ENCODE results near the gene SMIM35.

Gene SMIM35

DNA sequence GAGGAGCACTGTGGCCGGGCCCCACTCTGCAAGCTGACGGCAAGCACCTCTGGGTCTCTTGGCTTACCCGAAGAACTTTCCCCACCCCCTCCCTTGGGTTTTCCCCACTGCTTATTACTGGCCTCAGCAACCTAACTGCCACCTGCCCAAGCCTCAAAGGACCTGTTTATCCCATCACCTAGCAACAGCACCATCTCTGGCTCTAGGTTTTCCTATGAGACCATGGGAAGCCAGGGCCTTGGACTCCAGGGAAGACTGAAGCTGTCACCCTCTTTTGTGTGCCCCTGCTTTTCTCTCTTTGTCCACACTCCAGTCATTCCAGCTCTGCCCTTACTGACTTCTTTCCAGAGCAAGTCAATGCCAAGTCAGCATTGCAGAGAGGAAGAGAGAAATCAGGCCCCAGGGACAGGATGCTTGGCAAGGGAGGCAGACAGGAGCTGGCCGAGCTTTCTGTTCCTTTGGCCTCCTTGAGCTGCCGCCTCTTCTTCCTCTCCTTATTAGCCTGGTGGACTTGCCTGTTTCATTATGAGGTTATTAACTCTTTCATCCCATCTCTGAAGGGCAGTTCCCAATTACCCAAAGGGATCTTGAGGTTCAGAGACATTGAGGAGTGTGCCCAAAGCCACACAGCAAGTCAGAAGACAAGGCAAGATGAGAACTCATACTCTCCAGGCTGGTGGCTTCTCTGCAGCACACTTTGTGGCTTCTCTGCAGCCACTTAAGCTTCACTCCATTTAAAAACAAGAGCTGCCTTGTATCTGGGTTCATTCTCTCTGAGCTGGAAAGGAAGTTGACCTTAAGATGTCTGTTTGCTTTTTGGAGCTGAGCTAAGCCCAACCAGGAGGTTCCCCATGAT is at the start of gene SMIM35:
Gene SMIM35 (minus strand): TSS at position 51 of the 856 bp plus-strand sequence. CDS start 206 bp downstream, outside the sequence.
- no peak for DNase-seq (ENCODE audit: low read depth)

- no peak for DNase-seq (ENCODE audit: low read depth)
Measured at GRCh38 chr11:118136341-118136740, 49.6 kb upstream of the SMIM35 start.

DNA sequence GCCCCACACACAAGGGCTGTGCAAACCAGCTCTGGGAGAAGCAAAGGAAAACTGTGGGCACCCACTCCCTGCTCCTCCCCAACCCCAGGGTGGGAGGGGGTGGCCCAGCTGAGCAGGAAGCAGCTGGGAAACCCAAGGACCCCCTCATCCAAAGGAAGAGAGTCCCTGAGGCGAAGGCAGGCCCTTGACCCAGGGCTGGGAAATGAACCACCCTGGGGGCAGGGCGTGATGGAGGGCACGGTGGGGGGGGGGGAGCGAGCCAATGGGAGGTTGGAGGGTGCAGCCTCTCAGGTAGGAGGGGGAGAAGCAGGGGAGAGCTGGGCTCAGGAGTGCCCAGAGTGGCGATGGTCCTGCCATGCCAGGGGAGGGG is 49.0 kb upstream of the SMIM35 start:
- DNase-seq (ENCODE audit: low read depth), result no peak

DNA sequence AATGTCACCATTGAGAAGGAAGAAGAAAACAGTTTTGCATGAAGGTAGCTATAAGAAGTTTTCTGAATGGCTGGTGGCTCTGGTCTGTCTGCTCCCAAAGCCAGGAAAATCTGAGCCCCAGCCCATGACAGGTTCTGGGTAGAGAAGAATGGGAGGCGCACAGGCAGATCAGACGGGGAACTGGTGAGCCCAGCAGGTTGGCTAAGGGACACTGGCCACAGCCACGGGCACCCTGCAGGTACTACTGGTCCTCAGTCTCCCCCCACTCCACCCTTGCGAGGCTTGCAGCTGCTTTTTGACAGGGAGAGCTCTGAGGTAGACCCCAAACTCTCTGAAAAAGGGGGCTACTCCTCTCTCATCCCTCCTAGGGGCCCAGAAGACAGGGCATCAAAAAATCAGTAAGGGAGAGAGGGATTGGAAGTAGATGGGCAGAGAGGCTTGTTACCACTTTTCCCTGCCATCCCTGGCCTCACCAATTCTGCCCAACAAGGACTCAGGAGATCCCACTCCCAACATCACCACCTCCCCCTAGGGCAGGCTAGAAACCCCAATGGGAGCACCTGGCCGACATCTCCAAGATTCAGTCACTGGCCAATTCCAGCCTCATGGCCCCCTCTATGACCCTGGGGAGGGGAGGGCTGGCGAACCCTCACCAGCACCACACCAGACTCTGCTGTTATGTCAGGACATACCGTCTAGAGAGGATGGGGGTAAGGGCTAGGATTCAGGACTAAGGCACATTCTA is 48.5 kb upstream of the SMIM35 start:
- DNase-seq (ENCODE audit: low read depth), result no peak

DNA sequence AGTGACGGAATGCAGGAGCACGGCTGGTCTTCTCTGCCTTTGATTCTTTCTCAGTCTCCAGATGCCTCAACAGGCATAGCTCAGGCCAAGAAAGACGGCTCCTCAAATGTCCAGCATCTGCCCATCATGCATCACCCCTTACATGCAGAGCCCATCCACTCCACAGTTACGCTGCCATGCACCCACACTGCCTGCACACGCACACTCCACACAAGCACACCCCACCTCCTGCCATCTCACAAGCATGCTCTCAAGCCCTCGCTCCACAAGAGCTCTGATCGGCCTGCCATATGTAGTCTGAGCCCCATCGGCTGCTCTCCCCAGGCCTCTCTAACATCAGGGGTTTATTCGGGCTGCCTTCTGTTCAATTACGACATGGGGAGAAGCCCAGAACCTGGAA is 47.1 kb upstream of the SMIM35 start:
- no peak for DNase-seq (ENCODE audit: low read depth)

DNA sequence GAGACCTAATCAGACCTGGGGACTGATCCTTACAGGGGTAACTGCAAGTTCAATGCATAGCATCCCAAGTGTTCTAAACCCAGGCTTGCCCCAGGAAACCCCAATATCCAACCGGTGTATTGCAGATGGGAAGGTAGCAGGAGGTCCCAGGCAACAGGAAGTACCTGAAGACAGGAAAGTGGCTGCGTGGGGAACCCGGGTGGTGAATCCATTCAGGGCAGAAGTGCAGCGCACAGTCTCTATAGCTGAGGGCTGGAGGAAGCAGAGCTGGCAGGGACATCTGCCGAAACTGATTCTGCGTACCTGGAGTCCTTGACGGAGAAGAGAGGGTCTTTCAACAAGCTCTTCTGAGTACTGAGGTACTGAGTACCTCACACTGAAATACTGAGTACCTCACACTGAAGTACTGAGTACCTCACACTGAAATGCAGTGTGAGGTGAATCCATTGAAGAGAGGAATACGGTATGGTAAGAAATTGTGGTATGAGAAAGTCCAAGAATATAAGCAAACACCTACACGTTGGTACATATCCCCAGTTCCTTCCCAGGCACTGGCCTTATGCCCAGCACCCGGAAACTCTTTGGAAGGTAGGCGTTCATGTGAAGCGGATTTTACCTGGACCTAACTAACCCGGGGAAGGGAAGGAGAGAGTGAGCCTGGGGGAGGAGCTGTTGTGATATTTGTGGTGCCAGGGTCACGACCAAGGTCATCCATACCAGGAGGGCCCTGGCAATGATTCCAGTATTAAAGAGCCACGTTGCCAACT is 45.8 kb upstream of the SMIM35 start:
- DNase-seq (ENCODE audit: low read depth), result no peak

- DNase-seq (ENCODE audit: low read depth), result no peak
Measured at GRCh38 chr11:118129471-118130172, 42.9 kb upstream of the SMIM35 start.

DNA sequence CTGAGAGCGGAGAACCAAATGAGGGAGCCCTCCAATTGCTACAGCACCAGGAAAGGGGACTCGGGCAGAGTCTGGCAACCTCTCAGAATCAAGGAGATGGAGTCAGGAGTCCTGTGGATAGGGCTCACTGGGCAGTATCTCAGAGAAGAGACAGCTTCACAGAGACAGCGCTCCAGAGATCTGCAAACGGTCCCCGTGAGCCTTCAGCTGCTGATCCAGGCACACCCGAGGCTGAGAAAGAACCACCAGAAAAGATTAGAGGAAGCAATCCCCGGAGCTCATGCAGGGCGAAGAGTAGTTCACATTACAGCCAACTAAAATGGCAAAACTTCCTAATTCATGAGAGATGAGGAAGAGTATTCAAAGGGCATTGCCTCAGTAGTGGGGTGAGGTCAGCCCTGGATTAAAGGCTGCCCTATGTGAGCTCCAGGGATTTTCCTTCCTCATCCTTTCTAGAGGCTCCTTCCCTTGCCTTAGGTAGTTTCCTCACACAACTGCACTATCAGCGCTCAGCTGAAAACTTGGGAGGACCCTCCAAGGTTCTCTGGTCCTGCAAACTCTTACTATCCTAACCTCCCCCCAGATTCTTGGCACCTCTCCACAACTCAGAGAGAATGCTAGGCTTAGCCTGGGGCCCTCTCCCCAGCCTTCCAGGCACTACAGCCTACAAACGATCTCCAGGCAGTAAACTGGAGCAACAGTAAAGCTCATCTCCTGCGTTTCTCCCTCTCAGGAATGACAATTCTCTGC is 42.1 kb upstream of the SMIM35 start:
- DNase-seq (ENCODE audit: low read depth), result no peak

DNA sequence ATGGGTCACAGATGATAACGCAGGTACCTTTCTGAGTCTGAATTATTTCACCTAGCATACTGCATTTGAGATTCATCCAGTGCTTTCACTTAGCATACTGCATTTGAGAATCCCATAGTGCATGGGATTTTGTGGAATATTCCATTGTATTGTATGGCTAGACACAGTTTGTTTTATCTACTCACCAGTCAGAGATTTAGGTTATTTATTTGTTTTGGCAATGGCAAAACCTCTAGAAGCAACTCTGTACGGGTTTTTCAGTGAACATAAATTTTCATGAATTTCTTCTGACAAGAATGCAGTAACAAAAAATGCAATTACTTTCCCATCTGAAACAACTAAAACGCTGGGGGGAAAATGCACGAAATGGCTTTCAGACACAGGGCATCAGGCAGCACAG is 41.5 kb upstream of the SMIM35 start:
- no peak for DNase-seq (ENCODE audit: low read depth)

DNA sequence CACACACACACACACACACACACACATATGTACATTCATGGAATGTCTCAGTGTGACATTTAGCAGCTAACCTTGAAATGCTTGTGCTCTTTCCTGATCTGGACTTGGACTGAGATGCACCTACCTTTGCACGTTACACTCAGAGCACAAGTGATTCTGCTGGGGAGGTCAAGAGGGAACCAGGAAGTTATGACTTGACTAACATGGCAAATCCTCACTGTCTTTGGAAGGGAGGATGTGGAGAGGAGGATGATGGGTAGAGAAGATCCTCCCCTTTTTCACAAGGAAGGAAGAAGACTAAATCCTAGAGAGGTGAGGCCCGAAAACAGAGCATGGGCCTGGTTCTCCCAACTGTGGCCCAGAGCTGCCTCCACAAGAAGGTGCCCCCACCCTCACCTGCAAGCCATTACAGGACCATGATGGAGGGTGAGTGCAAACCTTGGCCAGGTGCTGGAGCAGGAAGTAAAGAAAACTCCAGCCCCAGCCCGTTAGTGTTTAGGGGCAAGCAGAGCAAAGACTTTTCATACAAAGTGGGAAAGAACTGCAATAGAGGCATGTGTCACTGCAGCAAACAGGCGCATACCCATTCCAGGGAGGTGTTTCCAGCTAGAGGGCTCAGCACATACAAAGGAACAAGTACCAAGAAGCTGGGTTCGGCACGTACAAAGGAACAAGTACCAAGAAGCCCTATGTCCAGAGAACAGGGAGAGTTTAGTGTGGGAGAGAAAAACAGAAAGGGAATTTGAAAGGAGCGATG is 39.5 kb upstream of the SMIM35 start:
- DNase-seq (ENCODE audit: low read depth), result no peak

GRCh38 chr11:118124929-118125535 is 38.3 kb upstream of the SMIM35 start:
- no peak for DNase-seq (ENCODE audit: low read depth)

GRCh38 chr11:118120793-118121192 is 34.0 kb upstream of the SMIM35 start:
- DNase-seq (ENCODE audit: low read depth), result no peak

- no peak for DNase-seq (ENCODE audit: low read depth)
Measured at GRCh38 chr11:118117790-118118601, 31.2 kb upstream of the SMIM35 start.

GRCh38 chr11:118115048-118115447 is 28.3 kb upstream of the SMIM35 start:
- no peak for DNase-seq (ENCODE audit: low read depth)

DNA sequence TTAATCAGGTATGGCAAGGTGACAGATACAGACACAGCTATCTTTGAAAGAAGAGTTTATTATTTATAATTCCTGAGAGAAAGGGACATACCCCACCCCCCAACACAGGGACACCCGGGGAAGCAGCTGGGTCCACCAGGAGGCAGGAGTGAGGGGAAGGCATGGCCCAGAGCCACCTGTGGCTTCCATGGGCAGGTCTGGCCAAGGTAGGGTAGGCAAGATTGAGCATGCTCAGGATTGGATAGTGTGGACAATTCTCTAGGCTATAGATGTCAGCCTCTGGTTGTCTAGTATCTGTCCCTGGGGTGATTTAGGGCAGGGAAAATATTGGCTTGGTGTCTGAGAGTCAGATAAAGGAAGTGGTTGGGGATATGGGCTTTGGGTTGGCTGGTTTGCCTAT is 27.5 kb upstream of the SMIM35 start:
- DNase-seq (ENCODE audit: low read depth), result no peak

- DNase-seq (ENCODE audit: low read depth), result no peak
Measured at GRCh38 chr11:118112711-118113430, 26.1 kb upstream of the SMIM35 start.

DNA sequence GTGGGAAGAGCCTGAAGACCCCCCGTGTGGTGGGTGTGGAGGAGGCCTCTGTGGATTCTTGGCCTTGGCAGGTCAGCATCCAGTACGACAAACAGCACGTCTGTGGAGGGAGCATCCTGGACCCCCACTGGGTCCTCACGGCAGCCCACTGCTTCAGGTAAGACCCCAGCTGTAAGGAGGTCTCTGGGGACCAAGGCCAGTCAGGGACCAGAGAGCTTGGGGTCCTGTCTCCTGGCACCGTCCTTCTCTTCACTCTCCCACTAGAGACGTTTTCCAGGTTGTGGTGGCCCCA is 24.9 kb upstream of the SMIM35 start:
- no peak for DNase-seq (ENCODE audit: low read depth)

GRCh38 chr11:118111019-118111743 is 24.4 kb upstream of the SMIM35 start:
- no peak for DNase-seq (ENCODE audit: low read depth)

Data from HS-27A (cell line).